Neural cell (in vitro differentiated cells): Measurements from ENCODE around the gene SDR42E1.

Source experiments
- CTCF ChIP-seq: fragments of 450-650 bp; IDR thresholded peaks from 2 replicates; pipeline ENCODE4 v1.5.1; 2014; ENCODE audit warnings: antibody characterized with exemption, mild to moderate bottlenecking, moderate library complexity; ENCODE audit not compliant: poor library complexity, severe bottlenecking
- EP300 ChIP-seq: fragments of 450-650 bp; conservative IDR thresholded peaks from 2 replicates; pipeline ENCODE4 v1.6.1; 2014; ENCODE audit warnings: antibody characterized with exemption, mild to moderate bottlenecking, moderate library complexity; ENCODE audit not compliant: poor library complexity, severe bottlenecking
- EZH2 ChIP-seq: fragments of 200-600, 300-800 bp; shearing (Covaris generic), sonication (generic); IDR thresholded peaks from 2 replicates; pipeline ENCODE4 v1.6.1; 2014; ENCODE audit warnings: antibody characterized with exemption, low read length, borderline replicate concordance, mild to moderate bottlenecking; ENCODE audit not compliant: insufficient read depth, poor library complexity, severe bottlenecking
- MXI1 ChIP-seq: fragments of 450-650 bp; conservative IDR thresholded peaks from 2 replicates; pipeline ENCODE4 v1.6.1; 2014; ENCODE audit warnings: antibody characterized with exemption, mild to moderate bottlenecking; ENCODE audit not compliant: poor library complexity, severe bottlenecking
- POLR2AphosphoS5 ChIP-seq: IDR thresholded peaks from 2 replicates; pipeline ENCODE4 v1.6.1; 2012
- SMC3 ChIP-seq: fragments of 450-650 bp; conservative IDR thresholded peaks from 2 replicates; pipeline ENCODE4 v1.6.1; 2014; ENCODE audit warnings: antibody characterized with exemption, mild to moderate bottlenecking, moderate library complexity; ENCODE audit not compliant: poor library complexity

- TF ChIP-seq CTCF, result no peak
- TF ChIP-seq EZH2, result no peak
- no peak for TF ChIP-seq MXI1
- TF ChIP-seq EP300, result no peak
- TF ChIP-seq POLR2AphosphoS5, result no peak
- TF ChIP-seq SMC3, result no peak
Measured at GRCh38 chr16:82055117-82055516, 43.8 kb upstream of the SDR42E1 start.
